GM12878 (cell line): Measurements from ENCODE around the gene CLDN7. TPM values are rescaled to one million over a fixed set of nuclear protein-coding genes. Genes with fewer than 3 reads are reported as not detected.

Source experiments
- CTCF ChIP-seq, 3 experiments: IDR thresholded peaks in 2 of 3; conservative IDR thresholded peaks in 1 of 3; 2 replicates each; pipeline ENCODE4 v1.5.1; 2011; ENCODE audit warnings: low read depth in 3 of 3, low read length in 3 of 3, mild to moderate bottlenecking in 3 of 3, control low read depth in 2 of 3, moderate library complexity in 2 of 3, inconsistent platforms in 1 of 3, mixed read lengths in 1 of 3; ENCODE audit not compliant: control insufficient read depth in 2 of 3, insufficient read depth in 1 of 3; ENCODE audit errors: extremely low read depth in 1 of 3
- HDGF ChIP-seq: fragments of 450-650 bp; IDR thresholded peaks from 2 replicates; pipeline ENCODE4 v1.6.1; 2016; ENCODE audit warnings: antibody characterized with exemption
- MTA2 ChIP-seq: fragments of 450-650 bp; IDR thresholded peaks from 2 replicates; pipeline ENCODE4 v1.6.1; 2016; ENCODE audit warnings: low read depth, mild to moderate bottlenecking, moderate library complexity
- POLR2AphosphoS5 ChIP-seq: IDR thresholded peaks from 2 replicates; pipeline ENCODE4 v1.6.1; 2011; ENCODE audit warnings: mild to moderate bottlenecking, low read length, inconsistent platforms
- TARDBP ChIP-seq: IDR thresholded peaks from 2 replicates; pipeline ENCODE4 v1.6.1; 2016; ENCODE audit warnings: borderline replicate concordance
- TCF3 ChIP-seq: IDR thresholded peaks from 2 replicates; pipeline ENCODE4 v1.6.1; 2012; ENCODE audit warnings: low read depth, mild to moderate bottlenecking, low read length, borderline replicate concordance; ENCODE audit not compliant: insufficient read depth
- WRNIP1 ChIP-seq: IDR thresholded peaks from 2 replicates; pipeline ENCODE4 v1.6.1; 2011; ENCODE audit warnings: low read depth, low read length, improper control_type of control experiment, borderline replicate concordance
- polyA plus RNA-seq, 11 experiments: library from polyadenylated mRNA; depleted of rRNA in 4 of 11; unstranded in 6 of 11; stranded (reverse) in 5 of 11; fragments of >200 nt; fragmentation: Nextera tagmentation in 4 of 11; fragmentation: Illumina TruSeq in 1 of 11; extraction: Ambion mirVana in 4 of 11; extraction: Trizol in 1 of 11; gene quantifications; 1 replicate in 1 of 11; 2 replicates in 10 of 11; pipeline versions ENCODE4 v1.2.1 to v1.2.3, GENCODE V29; 2011 to 2016; ENCODE audit warnings: inconsistent platforms in 2 of 11, missing spikeins in 2 of 11, low read depth in 1 of 11
- total RNA-seq, 4 experiments: library from RNA; depleted of rRNA in 3 of 4; stranded (reverse); fragments of >200 nt in 3 of 4; fragmentation: Illumina TruSeq in 1 of 4; extraction: Trizol in 1 of 4; gene quantifications; 2 replicates each; pipeline versions ENCODE4 v1.2.1 to v1.2.3, GENCODE V29; 2013 to 2021
- TF ChIP-seq, protein P1 (sequence below): fragments of 450-650 bp; IDR thresholded peaks from 2 replicates; pipeline ENCODE4 v1.6.1; 2017; ENCODE audit warnings: low read depth, mild to moderate bottlenecking, moderate library complexity
- TF ChIP-seq, protein P2 (sequence below): fragments of 450-650 bp; IDR thresholded peaks from 2 replicates; pipeline ENCODE4 v1.6.1; 2017; ENCODE audit warnings: mild to moderate bottlenecking
- TF ChIP-seq, protein P3 (sequence below): fragments of 450-650 bp; IDR thresholded peaks from 2 replicates; pipeline ENCODE4 v1.6.1; 2016; ENCODE audit warnings: mild to moderate bottlenecking, moderate library complexity, borderline replicate concordance
- TF ChIP-seq, protein P4 (sequence below): fragments of 450-650 bp; IDR thresholded peaks from 2 replicates; pipeline ENCODE4 v1.6.1; 2016; ENCODE audit warnings: mild to moderate bottlenecking

Gene CLDN7
- total and polyA plus RNA-seq, 10 of the 15 experiments (the other 5 are each of a cell fraction or from before 2014, with no cell fraction given) = 0.19 to 1.3 (median 0.36) TPM; not detected in 5

- TF ChIP-seq CTCF (IDR thresholded peaks at IDR 0.05 in 2 of 3, conservative IDR thresholded peaks at IDR 0.05 in 1 of 3; ENCODE audit: control insufficient read depth in 2 of 3, extremely low read depth in 1 of 3, insufficient read depth in 1 of 3, low read depth in 3 of 3, low read length in 3 of 3) (no peak), MTA2 (peak; percentile 31; the same call in 1 of the 2 replicates), TARDBP (no peak), WRNIP1 (peak; percentile 77), TCF3 (no peak), POLR2AphosphoS5 (peak; percentile 92), HDGF (peak; percentile 30; the same call in 1 of the 2 replicates)
- TF ChIP-seq, protein P1, sequence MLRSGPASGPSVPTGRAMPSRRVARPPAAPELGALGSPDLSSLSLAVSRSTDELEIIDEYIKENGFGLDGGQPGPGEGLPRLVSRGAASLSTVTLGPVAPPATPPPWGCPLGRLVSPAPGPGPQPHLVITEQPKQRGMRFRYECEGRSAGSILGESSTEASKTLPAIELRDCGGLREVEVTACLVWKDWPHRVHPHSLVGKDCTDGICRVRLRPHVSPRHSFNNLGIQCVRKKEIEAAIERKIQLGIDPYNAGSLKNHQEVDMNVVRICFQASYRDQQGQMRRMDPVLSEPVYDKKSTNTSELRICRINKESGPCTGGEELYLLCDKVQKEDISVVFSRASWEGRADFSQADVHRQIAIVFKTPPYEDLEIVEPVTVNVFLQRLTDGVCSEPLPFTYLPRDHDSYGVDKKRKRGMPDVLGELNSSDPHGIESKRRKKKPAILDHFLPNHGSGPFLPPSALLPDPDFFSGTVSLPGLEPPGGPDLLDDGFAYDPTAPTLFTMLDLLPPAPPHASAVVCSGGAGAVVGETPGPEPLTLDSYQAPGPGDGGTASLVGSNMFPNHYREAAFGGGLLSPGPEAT = peak; percentile 76; the same call in 1 of the 2 replicates
- TF ChIP-seq, protein P2, sequence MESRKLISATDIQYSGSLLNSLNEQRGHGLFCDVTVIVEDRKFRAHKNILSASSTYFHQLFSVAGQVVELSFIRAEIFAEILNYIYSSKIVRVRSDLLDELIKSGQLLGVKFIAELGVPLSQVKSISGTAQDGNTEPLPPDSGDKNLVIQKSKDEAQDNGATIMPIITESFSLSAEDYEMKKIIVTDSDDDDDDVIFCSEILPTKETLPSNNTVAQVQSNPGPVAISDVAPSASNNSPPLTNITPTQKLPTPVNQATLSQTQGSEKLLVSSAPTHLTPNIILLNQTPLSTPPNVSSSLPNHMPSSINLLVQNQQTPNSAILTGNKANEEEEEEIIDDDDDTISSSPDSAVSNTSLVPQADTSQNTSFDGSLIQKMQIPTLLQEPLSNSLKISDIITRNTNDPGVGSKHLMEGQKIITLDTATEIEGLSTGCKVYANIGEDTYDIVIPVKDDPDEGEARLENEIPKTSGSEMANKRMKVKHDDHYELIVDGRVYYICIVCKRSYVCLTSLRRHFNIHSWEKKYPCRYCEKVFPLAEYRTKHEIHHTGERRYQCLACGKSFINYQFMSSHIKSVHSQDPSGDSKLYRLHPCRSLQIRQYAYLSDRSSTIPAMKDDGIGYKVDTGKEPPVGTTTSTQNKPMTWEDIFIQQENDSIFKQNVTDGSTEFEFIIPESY = no peak
- TF ChIP-seq, protein P3, sequence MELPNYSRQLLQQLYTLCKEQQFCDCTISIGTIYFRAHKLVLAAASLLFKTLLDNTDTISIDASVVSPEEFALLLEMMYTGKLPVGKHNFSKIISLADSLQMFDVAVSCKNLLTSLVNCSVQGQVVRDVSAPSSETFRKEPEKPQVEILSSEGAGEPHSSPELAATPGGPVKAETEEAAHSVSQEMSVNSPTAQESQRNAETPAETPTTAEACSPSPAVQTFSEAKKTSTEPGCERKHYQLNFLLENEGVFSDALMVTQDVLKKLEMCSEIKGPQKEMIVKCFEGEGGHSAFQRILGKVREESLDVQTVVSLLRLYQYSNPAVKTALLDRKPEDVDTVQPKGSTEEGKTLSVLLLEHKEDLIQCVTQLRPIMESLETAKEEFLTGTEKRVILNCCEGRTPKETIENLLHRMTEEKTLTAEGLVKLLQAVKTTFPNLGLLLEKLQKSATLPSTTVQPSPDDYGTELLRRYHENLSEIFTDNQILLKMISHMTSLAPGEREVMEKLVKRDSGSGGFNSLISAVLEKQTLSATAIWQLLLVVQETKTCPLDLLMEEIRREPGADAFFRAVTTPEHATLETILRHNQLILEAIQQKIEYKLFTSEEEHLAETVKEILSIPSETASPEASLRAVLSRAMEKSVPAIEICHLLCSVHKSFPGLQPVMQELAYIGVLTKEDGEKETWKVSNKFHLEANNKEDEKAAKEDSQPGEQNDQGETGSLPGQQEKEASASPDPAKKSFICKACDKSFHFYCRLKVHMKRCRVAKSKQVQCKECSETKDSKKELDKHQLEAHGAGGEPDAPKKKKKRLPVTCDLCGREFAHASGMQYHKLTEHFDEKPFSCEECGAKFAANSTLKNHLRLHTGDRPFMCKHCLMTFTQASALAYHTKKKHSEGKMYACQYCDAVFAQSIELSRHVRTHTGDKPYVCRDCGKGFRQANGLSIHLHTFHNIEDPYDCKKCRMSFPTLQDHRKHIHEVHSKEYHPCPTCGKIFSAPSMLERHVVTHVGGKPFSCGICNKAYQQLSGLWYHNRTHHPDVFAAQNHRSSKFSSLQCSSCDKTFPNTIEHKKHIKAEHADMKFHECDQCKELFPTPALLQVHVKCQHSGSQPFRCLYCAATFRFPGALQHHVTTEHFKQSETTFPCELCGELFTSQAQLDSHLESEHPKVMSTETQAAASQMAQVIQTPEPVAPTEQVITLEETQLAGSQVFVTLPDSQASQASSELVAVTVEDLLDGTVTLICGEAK = no peak; the same call in 1 of the 2 replicates
- TF ChIP-seq, protein P4, sequence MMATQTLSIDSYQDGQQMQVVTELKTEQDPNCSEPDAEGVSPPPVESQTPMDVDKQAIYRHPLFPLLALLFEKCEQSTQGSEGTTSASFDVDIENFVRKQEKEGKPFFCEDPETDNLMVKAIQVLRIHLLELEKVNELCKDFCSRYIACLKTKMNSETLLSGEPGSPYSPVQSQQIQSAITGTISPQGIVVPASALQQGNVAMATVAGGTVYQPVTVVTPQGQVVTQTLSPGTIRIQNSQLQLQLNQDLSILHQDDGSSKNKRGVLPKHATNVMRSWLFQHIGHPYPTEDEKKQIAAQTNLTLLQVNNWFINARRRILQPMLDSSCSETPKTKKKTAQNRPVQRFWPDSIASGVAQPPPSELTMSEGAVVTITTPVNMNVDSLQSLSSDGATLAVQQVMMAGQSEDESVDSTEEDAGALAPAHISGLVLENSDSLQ = peak; percentile 50; the same call in 1 of the 2 replicates
Observed at GRCh38 chr17:7308625-7309433, 46.6 kb upstream of the CLDN7 start (continued).
